Right renal pelvis (tissue), 4 donors: ENCODE data around the gene KCNAB3. TPM values are rescaled to one million over a fixed set of nuclear protein-coding genes. Genes with fewer than 3 reads are reported as not detected.

ENCODE experiments used
- DNase-seq, 4 donors: peaks; one replicate each; pipeline ENCODE4 v3.0.0-alpha.2; 2013; ENCODE audit warnings: low read depth in 4 of 4, low spot score in 3 of 4, missing footprints in 1 of 4
- polyA plus RNA-seq, 4 donors: library from polyadenylated mRNA; unstranded; fragments of 120-200 nt; gene quantifications; one replicate each; pipeline ENCODE4 v1.2.1, GENCODE V29; 2013; ENCODE audit not compliant: insufficient read length in 4 of 4

KCNAB3 gene
- polyA plus RNA-seq, 4 donors, result 9.6 to 11.5 (median 10.4) TPM

DNA sequence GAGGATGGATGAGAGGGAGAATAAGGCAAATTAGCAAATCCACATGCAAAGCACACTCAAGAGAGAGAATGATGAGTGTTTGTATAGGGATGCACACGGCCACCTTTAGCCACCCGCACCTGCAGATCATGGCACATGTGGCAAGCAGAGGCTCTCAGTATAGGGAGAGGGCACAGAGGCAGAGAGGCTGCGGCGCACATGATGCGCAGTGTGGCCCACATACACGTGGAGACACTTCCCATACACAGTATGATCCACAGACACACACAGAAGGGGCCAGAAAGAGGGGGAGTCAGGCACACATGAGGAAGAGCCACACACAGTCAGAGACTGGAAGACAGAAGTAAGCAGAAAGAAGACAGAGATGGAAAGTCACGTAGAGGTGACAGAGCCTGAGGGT, 47.6 kb downstream of the KCNAB3 start:
- DNase-seq, result no peak

DNA sequence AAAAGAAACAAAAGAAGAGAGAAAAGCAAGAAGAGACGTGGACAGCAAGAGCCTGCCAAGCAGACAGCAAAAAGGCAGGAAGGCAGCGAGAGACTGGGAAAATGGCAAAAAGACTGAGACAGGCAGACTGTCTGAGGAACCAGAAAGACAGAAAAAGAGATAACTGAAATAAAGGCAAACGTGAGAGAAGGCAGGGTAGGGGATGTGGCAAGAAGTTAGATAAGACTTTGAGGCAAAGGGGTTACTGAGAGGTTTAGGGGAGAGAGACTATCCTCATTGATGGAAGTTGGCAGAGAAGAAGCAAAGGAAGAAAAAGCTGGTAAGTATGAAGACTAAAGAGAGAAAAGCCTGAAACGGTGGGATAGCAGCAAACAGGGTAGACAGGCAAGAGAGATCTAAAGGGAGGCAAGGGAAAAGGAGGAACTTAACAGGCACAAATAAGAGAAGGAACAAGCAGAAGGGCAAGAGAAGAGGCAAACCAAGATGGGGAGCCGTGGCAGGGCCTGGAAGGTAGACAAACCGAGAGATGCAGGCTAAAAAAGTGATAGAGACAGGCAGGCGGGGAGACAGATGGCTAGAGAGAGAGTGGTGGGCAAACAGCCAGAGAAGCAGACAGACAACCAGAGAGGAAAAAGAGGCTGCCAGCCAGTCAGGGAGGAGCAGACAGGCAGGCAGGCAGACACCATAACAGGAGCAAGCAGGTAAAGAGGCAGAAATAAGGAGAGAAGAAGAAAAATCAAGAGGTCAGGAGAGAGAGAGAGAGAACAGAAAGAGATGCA, 48.2 kb downstream of the KCNAB3 start:
- DNase-seq, result no peak

DNA sequence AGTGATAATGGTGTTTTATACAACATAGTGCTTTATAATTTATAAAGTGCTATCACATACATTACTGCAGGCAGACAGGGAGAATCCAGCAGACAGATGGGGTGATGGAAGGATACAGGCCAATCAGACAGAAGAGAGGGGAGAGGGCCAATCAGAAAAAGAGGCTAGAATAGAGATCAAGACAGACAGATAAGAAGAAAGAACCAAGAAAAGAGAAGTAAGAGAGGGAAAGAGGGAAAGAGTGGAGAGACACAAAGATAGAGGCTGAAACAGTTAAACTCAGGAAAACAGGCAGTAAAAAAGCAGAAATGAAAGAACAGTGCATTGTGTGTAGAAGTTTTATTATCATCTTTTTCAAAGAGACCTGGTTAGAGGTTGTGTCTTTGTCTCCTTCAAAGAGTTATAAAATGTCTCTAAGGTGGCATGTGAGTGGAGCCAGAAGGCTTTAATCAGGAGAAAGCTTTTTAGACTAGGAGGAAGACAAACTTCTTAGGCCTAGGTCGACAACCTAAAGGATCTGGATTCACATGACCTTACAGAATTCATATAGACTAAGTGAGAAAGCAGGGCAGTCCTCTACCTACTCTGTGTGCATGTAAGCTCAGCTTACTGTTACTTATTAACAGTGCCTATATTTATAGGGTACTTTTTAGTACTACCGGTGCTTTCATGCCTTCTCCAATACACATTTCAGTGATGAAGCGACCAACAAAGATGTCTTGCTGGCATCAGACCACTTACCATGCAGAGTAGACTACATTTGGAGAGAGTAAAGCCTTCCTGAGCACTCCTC, 49.4 kb downstream of the KCNAB3 start:
- DNase-seq, result no peak

DNA sequence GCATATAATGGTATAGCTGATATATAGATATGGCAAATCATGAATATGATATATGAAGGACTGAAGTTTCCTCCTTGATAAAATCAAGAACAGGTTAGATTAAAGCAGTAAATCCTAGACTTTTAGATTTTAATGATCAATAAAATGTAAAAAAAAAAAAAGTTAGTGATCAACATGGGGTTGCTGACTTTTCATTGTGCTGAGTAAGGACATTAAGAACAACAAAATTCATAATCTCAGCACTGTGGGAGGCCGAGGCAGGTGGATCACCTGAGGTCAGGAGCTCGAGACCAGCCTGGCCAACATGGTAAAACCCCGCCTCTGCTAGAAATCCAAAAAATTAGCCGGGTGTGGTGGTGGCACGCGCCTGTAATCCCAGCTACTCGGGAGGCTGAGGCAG, 51.4 kb downstream of the KCNAB3 start:
- DNase-seq, result no peak

DNA sequence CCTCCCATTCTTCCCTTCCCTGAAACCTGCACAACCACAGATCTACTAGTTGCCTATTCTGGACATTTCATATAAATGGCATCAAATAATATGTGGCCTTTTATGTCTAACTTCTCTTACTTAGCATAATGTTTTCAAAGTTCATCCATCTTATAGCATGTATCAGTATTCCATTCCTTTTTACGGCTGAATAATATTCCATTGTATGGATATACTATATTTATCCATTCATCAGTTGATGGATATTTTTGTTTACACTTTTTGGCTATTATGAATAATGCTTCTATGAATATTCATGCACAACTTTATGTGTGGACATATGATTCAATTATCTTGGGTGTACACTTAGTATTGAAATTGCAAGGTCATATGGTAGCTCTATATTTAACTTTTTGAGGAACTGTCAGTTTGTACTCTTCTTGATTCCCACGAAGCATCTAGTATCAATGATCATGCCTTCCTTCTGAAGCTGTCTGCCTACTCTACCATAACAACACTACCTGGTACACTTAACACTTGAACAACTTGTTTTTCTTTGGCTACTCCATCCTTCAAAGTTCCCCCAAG, 53.8 kb downstream of the KCNAB3 start:
- no peak for DNase-seq

DNA sequence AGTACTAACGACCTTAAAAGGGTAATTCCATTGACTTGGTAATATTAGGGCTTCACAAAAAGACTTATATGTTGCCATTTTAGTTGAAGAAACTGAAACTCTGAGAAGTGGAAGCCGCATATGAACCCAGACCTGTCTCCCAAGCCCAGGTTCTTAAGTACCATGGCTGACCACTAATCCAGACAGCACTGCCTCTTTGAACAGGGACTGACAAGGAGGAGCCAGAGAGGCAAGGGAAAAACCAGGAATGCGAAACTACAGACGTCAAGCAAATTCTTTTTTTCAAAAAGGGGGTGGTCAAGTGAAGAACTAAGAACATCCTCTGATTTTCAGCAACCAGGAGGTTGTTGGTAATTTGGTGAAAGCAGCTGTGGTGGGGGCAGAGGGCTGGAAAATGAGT, 56.6 kb downstream of the KCNAB3 start:
- no peak for DNase-seq

Other genes starting within 250 kb of the KCNAB3 start
- gene TP53, start 242.4 kb downstream of the KCNAB3 start, polyA plus RNA-seq, result 10 to 100 TPM; 69.4 to 74.4 (median 70.7) TPM
- 10 to 100 TPM; 12.7 to 16.3 (median 14.2) TPM for gene WRAP53, start 241.4 kb downstream of the KCNAB3 start, polyA plus RNA-seq
- 10 to 100 TPM; 19.0 to 29.4 (median 23.6) TPM for gene EFNB3, start 224.7 kb downstream of the KCNAB3 start, polyA plus RNA-seq
- gene DNAH2, start 212.1 kb downstream of the KCNAB3 start, polyA plus RNA-seq, result under 1 TPM; 0.28 to 0.45 (median 0.37) TPM
- gene KDM6B, start 95.6 kb downstream of the KCNAB3 start, polyA plus RNA-seq, result 10 to 100 TPM; 21.8 to 28.1 (median 22.8) TPM
- 10 to 100 TPM; 24.2 to 29.6 (median 28.4) TPM for gene TMEM88, start 74.8 kb downstream of the KCNAB3 start, polyA plus RNA-seq
- gene NAA38, start 72.3 kb downstream of the KCNAB3 start, polyA plus RNA-seq, result 100 to 1,000 TPM in 1 of 4 donors, 10 to 100 TPM in 3; 74.9 to 109 (median 81.6) TPM
- gene CYB5D1, start 71.9 kb downstream of the KCNAB3 start, polyA plus RNA-seq, result 10 to 100 TPM; 21.7 to 26.4 (median 24.3) TPM
- 100 to 1,000 TPM; 149 to 161 (median 157) TPM for gene CHD3, start 41.1 kb downstream of the KCNAB3 start, polyA plus RNA-seq
- 1 to 10 TPM; 4.4 to 5.7 (median 4.6) TPM for gene RNF227, start 13.6 kb downstream of the KCNAB3 start, polyA plus RNA-seq
- gene TRAPPC1, start 2.1 kb upstream of the KCNAB3 start, polyA plus RNA-seq, result 100 to 1,000 TPM; 129 to 157 (median 142) TPM
- gene CNTROB, start 2.4 kb upstream of the KCNAB3 start, polyA plus RNA-seq, result 10 to 100 TPM; 47.3 to 56.2 (median 54.1) TPM
- gene GUCY2D, start 72.8 kb upstream of the KCNAB3 start, polyA plus RNA-seq, result under 1 TPM in 3 of 4 donors, not detected in 1; 0.35 to 0.56 (median 0.37) TPM
- gene ALOX15B, start 109.2 kb upstream of the KCNAB3 start, polyA plus RNA-seq, result 1 to 10 TPM in 3 of 4 donors, under 1 TPM in 1; 0.91 to 1.9 (median 1.3) TPM
- 1 to 10 TPM in 1 of 4 donors, under 1 TPM in 3; 0.62 to 1.1 (median 0.71) TPM for gene ALOX12B, start 157.9 kb upstream of the KCNAB3 start, polyA plus RNA-seq
- gene ALOXE3, start 188.7 kb upstream of the KCNAB3 start, polyA plus RNA-seq, result under 1 TPM in 1 of 4 donors, not detected in 3; 0.04 TPM
- under 1 TPM in 1 of 4 donors, not detected in 3; 0.08 TPM for gene HES7, start 194.2 kb upstream of the KCNAB3 start, polyA plus RNA-seq
- 10 to 100 TPM; 20.4 to 38.1 (median 25.5) TPM for gene PER1, start 222.5 kb upstream of the KCNAB3 start, polyA plus RNA-seq
- 100 to 1,000 TPM; 122 to 138 (median 126) TPM for gene VAMP2, start 233.1 kb upstream of the KCNAB3 start, polyA plus RNA-seq
- 10 to 100 TPM; 23.9 to 26.4 (median 25.3) TPM for gene TMEM107, start 246.5 kb upstream of the KCNAB3 start, polyA plus RNA-seq